A549 (cell line): Measurements from ENCODE around the gene PRDM5.

ENCODE experiments used
- CTCF ChIP-seq: fragments of >200 bp; sonication (Bioruptor Twin); formaldehyde crosslinking; IDR thresholded peaks from 3 replicates; pipeline ENCODE4 v1.5.1; 2016
- PHF8 ChIP-seq: fragments of 200-600 bp; sonication (generic); IDR thresholded peaks from 2 replicates; pipeline ENCODE4 v1.6.1; 2016; ENCODE audit warnings: low read depth, mild to moderate bottlenecking, antibody characterized with exemption, moderate library complexity, borderline replicate concordance
- POLR2A ChIP-seq: IDR thresholded peaks from 2 replicates; pipeline ENCODE4 v1.6.1; 2012; ENCODE audit warnings: mild to moderate bottlenecking, low read length
- REST ChIP-seq: fragments of 200-600 bp; sonication (generic); IDR thresholded peaks from 2 replicates; pipeline ENCODE4 v1.6.1; 2016; ENCODE audit warnings: antibody characterized with exemption, mild to moderate bottlenecking, moderate library complexity
- RFX5 ChIP-seq: fragments of 450-650 bp; IDR thresholded peaks from 2 replicates; pipeline ENCODE4 v1.7.1; 2014; ENCODE audit warnings: antibody characterized with exemption, mild to moderate bottlenecking, moderate library complexity

GRCh38 chr4:120893314-120893713 lies 29.2 kb downstream of the PRDM5 start:
- TF ChIP-seq CTCF, result no peak
- TF ChIP-seq RFX5, result no peak
- no peak for TF ChIP-seq POLR2A
- TF ChIP-seq REST, result no peak
- no peak for TF ChIP-seq PHF8
